Stimulated activated naive B cell treated with anti-CD40 and anti-IgM and Interleukin-4, amounts not matched to agents 10 μg/mL and 1 μg/mL and 100 μg/mL, for 72 hours (primary cell): Measurements from ENCODE around the gene SAP30.

Source experiments
- ATAC-seq, 2 donors: fragments of 150-1000 bp; cut with Tn5 transposase; replicated peaks; 2 replicates each; pipeline ENCODE4 v1.10.0; 2021; ENCODE audit warnings: moderate library complexity in 1 of 2
- DNase-seq: peaks from one replicate; pipeline ENCODE4 v3.0.0; 2021
- H3K27ac Mint-ChIP-seq: one replicate; pipeline ENCODE4 v1.8.0; 2022; ENCODE audit warnings: mild to moderate bottlenecking, mixed read lengths
- H3K27me3 Mint-ChIP-seq, 2 donors: one replicate each; pipeline ENCODE4 v1.8.0; 2022; ENCODE audit warnings: mixed read lengths in 2 of 2
- H3K36me3 Mint-ChIP-seq, 2 donors: one replicate each; pipeline ENCODE4 v1.8.0; 2022; ENCODE audit warnings: mixed read lengths in 2 of 2, mild to moderate bottlenecking in 1 of 2
- H3K4me1 Mint-ChIP-seq, 2 donors: one replicate each; pipeline ENCODE4 v1.8.0; 2022; ENCODE audit warnings: mixed read lengths in 2 of 2, mild to moderate bottlenecking in 1 of 2
- H3K4me3 Mint-ChIP-seq, 2 donors: one replicate each; pipeline ENCODE4 v1.8.0; 2022; ENCODE audit warnings: mild to moderate bottlenecking in 2 of 2, mixed read lengths in 2 of 2, moderate library complexity in 1 of 2
- H3K9me3 Mint-ChIP-seq, 2 donors: one replicate each; pipeline ENCODE4 v1.8.0; 2022; ENCODE audit warnings: mixed read lengths in 2 of 2, mild to moderate bottlenecking in 1 of 2

The SAP30 gene

DNA sequence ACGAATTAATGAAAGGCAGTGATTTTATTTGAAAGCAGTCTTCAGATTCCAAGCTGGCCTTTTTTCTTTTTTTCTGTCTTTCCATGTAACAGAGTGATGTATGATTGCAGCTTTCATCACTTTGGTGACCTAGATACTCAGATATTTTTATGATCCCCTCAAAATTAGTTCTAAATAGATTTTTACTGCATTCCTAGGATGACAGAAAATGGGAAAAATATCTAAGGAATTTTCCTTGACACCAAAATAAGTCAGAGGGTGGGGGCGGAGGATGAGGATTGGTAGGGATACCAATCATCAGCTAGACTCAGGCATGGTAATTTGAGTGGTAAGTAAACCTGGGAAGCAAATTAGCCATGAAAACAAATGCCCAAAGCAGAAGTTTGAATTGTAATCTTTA, 24.7 kb upstream of the SAP30 start:
- DNase-seq = no peak
- no peaks in the 10 kb centered on the region for H3K27me3 Mint-ChIP-seq

GRCh38 chr4:173347467-173347866, 23.3 kb upstream of the SAP30 start:
- Mint-ChIP-seq H3K4me1 (peaks cover 5 to 9% of the 10 kb centered on the region in 2 donors), H3K27ac (peak overlapping the region; percentile 1), H3K36me3 (no peaks in the 10 kb centered on the region), H3K9me3 (no peaks in the 10 kb centered on the region), H3K27me3 (no peaks in the 10 kb centered on the region), H3K4me3 (no peak overlapping the region)
- ATAC-seq = no peak
- no peak for DNase-seq

More for the DNA sequence above, 24.7 kb upstream of the SAP30 start:
- peaks cover 5 to 9% of the 10 kb centered on the region in 2 donors for H3K4me1 Mint-ChIP-seq
- ATAC-seq = no peak
- no peaks in the 10 kb centered on the region for H3K9me3 Mint-ChIP-seq
- H3K4me3 Mint-ChIP-seq = no peak overlapping the region
- no peak overlapping the region for H3K27ac Mint-ChIP-seq
- H3K36me3 Mint-ChIP-seq = no peaks in the 10 kb centered on the region

- H3K27ac Mint-ChIP-seq = no peak overlapping the region
- H3K4me1 Mint-ChIP-seq = no peaks in the 10 kb centered on the region
- ATAC-seq (no peak), DNase-seq (no peak)
- no peaks in the 10 kb centered on the region for H3K36me3 Mint-ChIP-seq
- H3K27me3 Mint-ChIP-seq = no peaks in the 10 kb centered on the region
- H3K9me3 Mint-ChIP-seq = peaks cover 0 to 1% of the 10 kb centered on the region in 2 donors
- H3K4me3 Mint-ChIP-seq = no peak overlapping the region
These were observed 12.8 kb upstream of the SAP30 start for GRCh38 chr4:173357939-173358338.

DNA sequence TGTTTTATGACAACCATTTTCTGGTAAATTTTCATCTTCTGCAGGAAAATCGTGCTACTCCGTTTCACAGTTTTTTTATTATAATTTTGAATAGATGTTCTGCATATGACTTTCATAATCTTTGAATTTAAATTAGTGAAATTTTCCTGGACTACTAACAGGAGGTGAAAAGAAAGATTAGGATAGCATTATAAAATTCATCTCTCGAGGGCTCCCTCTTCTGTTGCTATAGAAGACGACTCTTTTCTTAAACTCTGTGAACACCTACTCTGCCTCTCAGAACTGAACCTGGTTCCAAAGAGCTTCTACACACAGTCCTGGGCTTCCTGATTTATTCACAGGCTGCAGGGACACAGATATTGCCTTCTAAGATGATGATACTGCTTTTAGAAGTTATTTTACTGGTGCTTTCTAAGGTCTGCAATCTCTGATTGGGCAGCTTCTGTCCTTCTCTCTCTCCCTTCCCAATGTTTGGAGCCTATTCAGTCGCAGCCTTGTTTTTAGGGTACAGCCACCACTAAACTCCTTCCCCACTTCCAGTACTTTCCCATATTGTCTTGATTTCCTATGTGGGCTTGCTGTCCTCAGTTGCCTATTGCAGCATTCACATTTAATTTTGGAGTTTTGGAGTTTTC, 10.1 kb upstream of the SAP30 start:
- Mint-ChIP-seq H3K27ac (no peak overlapping the region), H3K36me3 (no peaks in the 10 kb centered on the region), H3K4me3 (no peak overlapping the region), H3K9me3 (peaks cover 0 to 1% of the 10 kb centered on the region in 2 donors), H3K4me1 (no peaks in the 10 kb centered on the region), H3K27me3 (no peaks in the 10 kb centered on the region)
- DNase-seq = no peak
- no peak for ATAC-seq

DNA sequence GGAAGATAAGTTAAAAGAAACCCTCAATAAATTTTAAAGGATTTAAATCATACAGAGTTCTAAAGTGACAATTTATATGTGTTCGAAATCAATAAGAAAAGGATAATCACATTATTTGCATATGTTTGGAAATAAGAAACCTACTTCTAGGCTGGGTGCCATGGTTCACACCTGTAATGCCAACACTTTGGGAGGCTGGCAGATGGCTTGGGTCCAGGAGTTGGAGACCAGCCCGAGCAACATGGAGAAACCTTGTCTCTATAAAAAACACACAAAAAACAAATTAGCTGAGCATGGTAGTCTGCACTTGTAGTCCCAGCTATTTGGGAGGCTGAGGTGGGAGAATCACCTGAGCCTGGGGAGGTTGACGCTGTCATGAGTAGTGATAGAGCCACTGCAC, 8.1 kb upstream of the SAP30 start:
- H3K27me3 Mint-ChIP-seq = no peaks in the 10 kb centered on the region
- H3K36me3 Mint-ChIP-seq = no peaks in the 10 kb centered on the region
- ATAC-seq (no peak), DNase-seq (no peak)
- no peak overlapping the region for H3K4me3 Mint-ChIP-seq
- H3K27ac Mint-ChIP-seq = no peak overlapping the region
- H3K9me3 Mint-ChIP-seq = peaks cover 0 to 1% of the 10 kb centered on the region in 2 donors
- no peaks in the 10 kb centered on the region for H3K4me1 Mint-ChIP-seq

- no peak overlapping the region for H3K27ac Mint-ChIP-seq
- ATAC-seq (no peak), DNase-seq (no peak)
- H3K4me1 Mint-ChIP-seq = peaks cover 0 to 1% of the 10 kb centered on the region in 2 donors
- H3K27me3 Mint-ChIP-seq = no peaks in the 10 kb centered on the region
- H3K36me3 Mint-ChIP-seq = no peaks in the 10 kb centered on the region
- H3K9me3 Mint-ChIP-seq = no peaks in the 10 kb centered on the region
- H3K4me3 Mint-ChIP-seq = no peak overlapping the region
These were observed 5.3 kb upstream of the SAP30 start for GRCh38 chr4:173365359-173365996.

DNA sequence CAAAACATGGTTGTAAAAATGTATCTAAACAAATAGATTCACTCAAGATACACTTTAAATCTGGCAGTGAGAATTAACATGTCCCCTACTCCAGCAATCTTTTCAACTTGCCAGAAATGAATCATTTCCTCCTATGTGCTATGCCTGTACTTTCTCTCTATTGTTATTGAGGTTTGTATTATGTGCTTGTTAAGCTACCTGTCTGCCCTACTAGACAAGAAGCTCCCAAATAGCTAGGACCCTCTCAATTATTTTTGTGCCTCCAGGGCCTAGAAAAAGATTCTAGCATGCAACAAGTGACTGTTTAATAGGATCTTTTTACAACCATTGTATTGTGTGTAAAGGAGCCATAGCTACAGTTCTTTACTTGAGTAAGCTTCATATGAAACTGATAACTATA, 3.5 kb upstream of the SAP30 start:
- H3K27me3 Mint-ChIP-seq = no peaks in the 10 kb centered on the region
- peaks cover 2 to 3% of the 10 kb centered on the region in 2 donors for H3K36me3 Mint-ChIP-seq
- H3K27ac Mint-ChIP-seq = no peak overlapping the region
- H3K4me1 Mint-ChIP-seq = peaks cover 3 to 7% of the 10 kb centered on the region in 2 donors
- no peak for ATAC-seq
- DNase-seq = no peak
- H3K9me3 Mint-ChIP-seq = no peaks in the 10 kb centered on the region
- no peak overlapping the region for H3K4me3 Mint-ChIP-seq

DNA sequence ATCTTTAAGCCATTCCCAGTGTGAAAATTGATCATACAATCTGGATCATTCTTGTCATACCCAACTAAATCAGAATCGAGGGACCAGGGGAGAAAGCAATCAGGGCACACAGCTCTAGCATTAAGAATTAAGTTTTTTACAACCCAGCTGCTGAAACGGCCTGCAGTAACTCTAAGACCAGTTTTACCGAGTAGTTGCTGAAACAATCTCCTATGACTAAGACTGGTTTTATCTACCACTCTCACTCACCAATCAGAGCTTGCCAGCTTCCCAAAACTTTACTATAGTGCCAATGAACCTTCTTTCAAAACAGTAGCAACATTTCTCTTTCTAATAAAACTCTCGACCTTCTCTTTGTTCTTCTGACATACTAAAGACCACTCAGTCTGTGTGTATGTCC, 2.8 kb upstream of the SAP30 start:
- Mint-ChIP-seq H3K4me3 (no peak overlapping the region), H3K9me3 (no peaks in the 10 kb centered on the region), H3K36me3 (peaks cover 2 to 3% of the 10 kb centered on the region in 2 donors), H3K4me1 (peaks cover 3 to 12% of the 10 kb centered on the region in 2 donors), H3K27ac (no peak overlapping the region), H3K27me3 (no peaks in the 10 kb centered on the region)
- ATAC-seq (no peak), DNase-seq (no peak)

GRCh38 chr4:173370130-173370476, 651 bp upstream of the SAP30 start:
- DNase-seq = no peak

GRCh38 chr4:173371292-173372192, 788 bp downstream of the SAP30 start:
- ATAC-seq = peak; percentile 12 to 16
- no peaks in the 10 kb centered on the region for H3K9me3 Mint-ChIP-seq
- H3K4me1 Mint-ChIP-seq = peaks cover 5 to 17% of the 10 kb centered on the region in 2 donors
- peaks cover 2 to 6% of the 10 kb centered on the region in 2 donors for H3K36me3 Mint-ChIP-seq
- DNase-seq = peak; percentile 17
- peaks cover 0 to 5% of the 10 kb centered on the region in 2 donors for H3K27me3 Mint-ChIP-seq
- peak overlapping the region; percentile 85 for H3K27ac Mint-ChIP-seq
- H3K4me3 Mint-ChIP-seq = peak overlapping the region; percentile 99 to 100

More at GRCh38 chr4:173370130-173370476, 651 bp upstream of the SAP30 start:
- Mint-ChIP-seq H3K36me3 (peaks cover 2 to 6% of the 10 kb centered on the region in 2 donors), H3K27me3 (peaks cover 0 to 5% of the 10 kb centered on the region in 2 donors), H3K4me3 (peak overlapping the region; percentile 99 to 100), H3K4me1 (peaks cover 5 to 17% of the 10 kb centered on the region in 2 donors), H3K9me3 (no peaks in the 10 kb centered on the region), H3K27ac (peak overlapping the region; percentile 98)
- ATAC-seq = peak; percentile 44 to 46

GRCh38 chr4:173374588-173374987, 3.8 kb downstream of the SAP30 start:
- no peak for ATAC-seq
- H3K9me3 Mint-ChIP-seq = no peaks in the 10 kb centered on the region
- peaks cover 2 to 6% of the 10 kb centered on the region in 2 donors for H3K36me3 Mint-ChIP-seq

GRCh38 chr4:173379929-173380328, 9.2 kb downstream of the SAP30 start:
- Mint-ChIP-seq H3K4me3 (no peak overlapping the region), H3K9me3 (no peaks in the 10 kb centered on the region), H3K36me3 (no peaks in the 10 kb centered on the region), H3K27me3 (no peaks in the 10 kb centered on the region), H3K4me1 (no peaks in the 10 kb centered on the region), H3K27ac (no peak overlapping the region)
- DNase-seq = no peak
- no peak for ATAC-seq

More at GRCh38 chr4:173374588-173374987, 3.8 kb downstream of the SAP30 start:
- H3K4me3 Mint-ChIP-seq = no peak overlapping the region
- peaks cover 4 to 17% of the 10 kb centered on the region in 2 donors for H3K4me1 Mint-ChIP-seq
- no peak for DNase-seq
- H3K27me3 Mint-ChIP-seq = peaks cover 0 to 5% of the 10 kb centered on the region in 2 donors
- H3K27ac Mint-ChIP-seq = no peak overlapping the region

DNA sequence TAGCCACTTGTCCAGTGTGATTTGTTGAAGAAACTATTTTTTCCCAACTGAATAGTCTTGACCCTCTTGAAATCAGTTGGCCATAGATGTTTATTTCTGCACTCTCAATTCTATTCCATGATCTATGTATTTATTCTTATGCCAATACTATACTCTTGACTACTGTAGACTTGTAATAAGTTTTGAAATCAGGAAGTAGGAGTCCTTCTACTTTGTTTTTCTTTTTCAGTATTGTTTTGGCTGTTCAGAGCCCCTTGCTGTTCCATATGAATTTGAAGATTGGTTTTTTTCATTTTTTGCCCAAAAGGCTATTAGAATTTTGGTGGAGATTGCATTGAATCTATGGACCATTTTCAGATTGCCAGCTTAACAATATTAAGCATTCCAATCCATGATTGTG, 10.2 kb downstream of the SAP30 start:
- no peaks in the 10 kb centered on the region for H3K9me3 Mint-ChIP-seq
- H3K27ac Mint-ChIP-seq = no peak overlapping the region
- H3K36me3 Mint-ChIP-seq = no peaks in the 10 kb centered on the region

DNA sequence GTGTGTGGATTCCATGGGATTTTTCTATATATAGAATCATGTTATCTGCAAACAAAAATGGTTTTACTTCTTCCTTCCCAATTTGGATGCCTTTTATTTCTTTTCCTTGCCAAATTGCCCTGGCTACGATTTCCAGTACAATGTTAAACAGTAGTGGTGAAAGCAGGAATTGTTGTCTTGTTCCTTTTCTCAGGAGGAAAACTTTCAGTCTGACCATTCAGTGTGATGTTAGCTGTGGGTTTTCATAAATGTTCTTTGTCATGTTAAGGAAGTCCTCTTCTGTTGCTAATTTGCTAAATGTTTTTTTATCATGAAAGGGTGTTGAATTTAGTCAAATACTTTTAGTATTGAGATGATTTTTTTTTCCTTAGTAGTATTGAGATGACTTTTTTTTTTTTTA, 10.9 kb downstream of the SAP30 start:
- no peak for ATAC-seq
- Mint-ChIP-seq H3K27ac (no peak overlapping the region), H3K4me3 (no peak overlapping the region), H3K36me3 (no peaks in the 10 kb centered on the region), H3K27me3 (no peaks in the 10 kb centered on the region), H3K9me3 (no peaks in the 10 kb centered on the region), H3K4me1 (no peaks in the 10 kb centered on the region)
- DNase-seq = no peak

More for the DNA sequence above, 10.2 kb downstream of the SAP30 start:
- Mint-ChIP-seq H3K27me3 (no peaks in the 10 kb centered on the region), H3K4me3 (no peak overlapping the region), H3K4me1 (no peaks in the 10 kb centered on the region)
- DNase-seq (no peak), ATAC-seq (no peak)
